Astrocyte (in vitro differentiated cells and primary cell): Measurements from ENCODE around the gene DHCR7. TPM values are rescaled to one million over a fixed set of nuclear protein-coding genes. Genes with fewer than 3 reads are reported as not detected.

Experiments used
- DNase-seq: peaks from one replicate; pipeline ENCODE4 v3.0.0-alpha.2; 2010; ENCODE audit warnings: low read depth
- FAIRE-seq: peaks from 2 replicates; lab custom pipeline; 2011; peaks lifted over from hg19 to GRCh38; lab: Jason Lieb, UNC
- H2AFZ ChIP-seq: 2 replicates; pipeline ENCODE4 v1.6.0; 2012; ENCODE audit warnings: low read depth, low read length, inconsistent platforms
- H3K27ac ChIP-seq: 2 replicates; pipeline ENCODE4 v1.5.1; 2011; ENCODE audit warnings: low read depth, low read length, inconsistent platforms
- H3K27me3 ChIP-seq: 2 replicates; pipeline ENCODE4 v1.6.0; 2011; ENCODE audit warnings: low read length, inconsistent platforms; ENCODE audit not compliant: insufficient read depth
- H3K36me3 ChIP-seq: 2 replicates; pipeline ENCODE4 v1.5.1; 2011; ENCODE audit warnings: low read length, inconsistent platforms; ENCODE audit not compliant: insufficient read depth
- H3K4me1 ChIP-seq: 2 replicates; pipeline ENCODE4 v1.5.1; 2011; ENCODE audit warnings: low read length, inconsistent platforms; ENCODE audit not compliant: insufficient read depth
- H3K4me2 ChIP-seq: 2 replicates; pipeline ENCODE4 v1.6.0; 2012; ENCODE audit warnings: low read length, inconsistent platforms
- H3K4me3 ChIP-seq: 2 replicates; pipeline ENCODE4 v1.5.1; 2011; ENCODE audit warnings: low read depth, mild to moderate bottlenecking, low read length, inconsistent platforms; ENCODE audit not compliant: insufficient read depth
- H3K79me2 ChIP-seq: 2 replicates; pipeline ENCODE4 v1.6.0; 2012; ENCODE audit warnings: mild to moderate bottlenecking, low read length, inconsistent platforms; ENCODE audit not compliant: insufficient read depth
- H3K9ac ChIP-seq: 2 replicates; pipeline ENCODE4 v1.6.0; 2012; ENCODE audit warnings: mild to moderate bottlenecking, low read length, inconsistent platforms
- H3K9me3 ChIP-seq: 2 replicates; pipeline ENCODE4 v1.5.1; 2012; ENCODE audit warnings: low read depth, mild to moderate bottlenecking, low read length, inconsistent platforms; ENCODE audit not compliant: insufficient read depth
- H4K20me1 ChIP-seq: 2 replicates; pipeline ENCODE4 v1.6.0; 2012; ENCODE audit warnings: low read length, inconsistent platforms; ENCODE audit not compliant: insufficient read depth
- H3K27ac Mint-ChIP-seq: one replicate; pipeline ENCODE4 v1.8.0; 2021; ENCODE audit warnings: mild to moderate bottlenecking, mixed read lengths; ENCODE audit not compliant: unreplicated experiment
- H3K27me3 Mint-ChIP-seq: one replicate; pipeline ENCODE4 v1.8.0; 2021; ENCODE audit warnings: low read depth, mixed read lengths; ENCODE audit not compliant: unreplicated experiment
- H3K36me3 Mint-ChIP-seq: one replicate; pipeline ENCODE4 v1.8.0; 2021; ENCODE audit warnings: low read depth, mixed read lengths; ENCODE audit not compliant: unreplicated experiment
- H3K4me1 Mint-ChIP-seq: one replicate; pipeline ENCODE4 v1.8.0; 2021; ENCODE audit warnings: low read depth, mixed read lengths; ENCODE audit not compliant: unreplicated experiment
- H3K4me3 Mint-ChIP-seq: one replicate; pipeline ENCODE4 v1.8.0; 2021; ENCODE audit warnings: mild to moderate bottlenecking, moderate library complexity, mixed read lengths; ENCODE audit not compliant: unreplicated experiment
- H3K9me3 Mint-ChIP-seq: one replicate; pipeline ENCODE4 v1.8.0; 2021; ENCODE audit warnings: mild to moderate bottlenecking, mixed read lengths; ENCODE audit not compliant: unreplicated experiment
- EZH2 ChIP-seq: IDR thresholded peaks from 2 replicates; pipeline ENCODE4 v1.6.1; 2012; ENCODE audit warnings: mild to moderate bottlenecking, low read length, inconsistent platforms; ENCODE audit not compliant: insufficient read depth
- total RNA-seq: library from RNA; stranded (reverse); gene quantifications from 2 replicates; pipeline ENCODE4 v1.2.1, GENCODE V29; 2021
- TF ChIP-seq, protein P1 (sequence below): IDR thresholded peaks from 2 replicates; pipeline ENCODE4 v1.5.1; 2011; ENCODE audit warnings: low read depth, mild to moderate bottlenecking, inconsistent platforms, low read length, moderate library complexity; ENCODE audit not compliant: insufficient read depth

DHCR7 gene
- total RNA-seq, 1 donor from 2014 or later = 92.8 TPM

DNA sequence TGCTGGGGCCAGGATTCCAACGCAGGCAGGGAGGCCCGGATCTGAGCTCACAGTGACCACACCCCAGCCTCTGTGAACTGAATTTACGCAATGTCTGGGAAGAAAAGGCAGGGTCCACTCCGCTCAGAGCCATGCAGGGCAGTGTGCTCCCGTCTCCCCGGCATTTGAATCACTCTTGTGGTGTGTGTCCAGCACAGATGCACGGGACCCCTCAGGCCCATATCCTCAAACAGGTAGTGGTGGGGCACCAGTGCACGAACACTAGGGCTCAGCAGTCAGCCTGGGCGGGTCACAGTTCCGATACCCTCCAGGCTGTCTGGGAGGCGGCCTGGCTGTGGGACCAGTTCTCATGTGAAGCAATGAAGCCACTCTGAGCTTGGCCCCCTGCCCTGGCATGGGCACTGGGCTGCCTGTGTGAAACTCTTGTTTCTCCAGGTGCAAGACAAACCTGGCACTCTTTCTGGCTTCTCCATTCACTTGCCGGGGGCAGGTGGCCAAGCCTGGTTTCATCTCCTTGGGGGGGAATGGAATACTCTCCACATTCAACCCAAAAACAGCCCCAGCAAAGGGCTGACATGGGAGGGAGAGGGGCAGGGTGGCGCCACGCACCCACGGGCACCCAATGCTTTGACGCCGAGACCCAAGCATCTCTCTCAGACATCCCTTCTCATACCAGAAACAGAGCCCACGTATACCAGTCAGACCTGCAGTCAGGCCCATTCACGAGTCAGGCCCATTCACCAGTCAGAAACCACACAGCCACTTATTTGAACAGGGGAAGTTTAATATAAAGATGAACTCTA, 14.3 kb downstream of the DHCR7 start:
- Mint-ChIP-seq H3K9me3 (peaks cover 3% of the 10 kb centered on the region), H3K4me1 (peaks cover 6% of the 10 kb centered on the region), H3K27me3 (no peaks in the 10 kb centered on the region), H3K27ac (peak overlapping the region; percentile 78), H3K36me3 (peaks cover 14% of the 10 kb centered on the region), H3K4me3 (no peak overlapping the region)
- TF ChIP-seq, protein P1, sequence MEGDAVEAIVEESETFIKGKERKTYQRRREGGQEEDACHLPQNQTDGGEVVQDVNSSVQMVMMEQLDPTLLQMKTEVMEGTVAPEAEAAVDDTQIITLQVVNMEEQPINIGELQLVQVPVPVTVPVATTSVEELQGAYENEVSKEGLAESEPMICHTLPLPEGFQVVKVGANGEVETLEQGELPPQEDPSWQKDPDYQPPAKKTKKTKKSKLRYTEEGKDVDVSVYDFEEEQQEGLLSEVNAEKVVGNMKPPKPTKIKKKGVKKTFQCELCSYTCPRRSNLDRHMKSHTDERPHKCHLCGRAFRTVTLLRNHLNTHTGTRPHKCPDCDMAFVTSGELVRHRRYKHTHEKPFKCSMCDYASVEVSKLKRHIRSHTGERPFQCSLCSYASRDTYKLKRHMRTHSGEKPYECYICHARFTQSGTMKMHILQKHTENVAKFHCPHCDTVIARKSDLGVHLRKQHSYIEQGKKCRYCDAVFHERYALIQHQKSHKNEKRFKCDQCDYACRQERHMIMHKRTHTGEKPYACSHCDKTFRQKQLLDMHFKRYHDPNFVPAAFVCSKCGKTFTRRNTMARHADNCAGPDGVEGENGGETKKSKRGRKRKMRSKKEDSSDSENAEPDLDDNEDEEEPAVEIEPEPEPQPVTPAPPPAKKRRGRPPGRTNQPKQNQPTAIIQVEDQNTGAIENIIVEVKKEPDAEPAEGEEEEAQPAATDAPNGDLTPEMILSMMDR = no peak
- TF ChIP-seq EZH2 = no peak
- H3K27me3 ChIP-seq = no peaks in the 10 kb centered on the region
- H4K20me1 ChIP-seq = no peaks in the 10 kb centered on the region
- no peak overlapping the region for H3K27ac ChIP-seq
- H2AFZ ChIP-seq = no peak overlapping the region
- no peaks in the 10 kb centered on the region for H3K4me1 ChIP-seq
- H3K9me3 ChIP-seq = no peaks in the 10 kb centered on the region
- no peak overlapping the region for H3K4me2 ChIP-seq
- H3K4me3 ChIP-seq = no peak overlapping the region
- no peak overlapping the region for H3K9ac ChIP-seq
- peaks cover 4% of the 10 kb centered on the region for H3K36me3 ChIP-seq
- DNase-seq (no peak), FAIRE-seq (no peak)
- no peaks in the 10 kb centered on the region for H3K79me2 ChIP-seq

DNA sequence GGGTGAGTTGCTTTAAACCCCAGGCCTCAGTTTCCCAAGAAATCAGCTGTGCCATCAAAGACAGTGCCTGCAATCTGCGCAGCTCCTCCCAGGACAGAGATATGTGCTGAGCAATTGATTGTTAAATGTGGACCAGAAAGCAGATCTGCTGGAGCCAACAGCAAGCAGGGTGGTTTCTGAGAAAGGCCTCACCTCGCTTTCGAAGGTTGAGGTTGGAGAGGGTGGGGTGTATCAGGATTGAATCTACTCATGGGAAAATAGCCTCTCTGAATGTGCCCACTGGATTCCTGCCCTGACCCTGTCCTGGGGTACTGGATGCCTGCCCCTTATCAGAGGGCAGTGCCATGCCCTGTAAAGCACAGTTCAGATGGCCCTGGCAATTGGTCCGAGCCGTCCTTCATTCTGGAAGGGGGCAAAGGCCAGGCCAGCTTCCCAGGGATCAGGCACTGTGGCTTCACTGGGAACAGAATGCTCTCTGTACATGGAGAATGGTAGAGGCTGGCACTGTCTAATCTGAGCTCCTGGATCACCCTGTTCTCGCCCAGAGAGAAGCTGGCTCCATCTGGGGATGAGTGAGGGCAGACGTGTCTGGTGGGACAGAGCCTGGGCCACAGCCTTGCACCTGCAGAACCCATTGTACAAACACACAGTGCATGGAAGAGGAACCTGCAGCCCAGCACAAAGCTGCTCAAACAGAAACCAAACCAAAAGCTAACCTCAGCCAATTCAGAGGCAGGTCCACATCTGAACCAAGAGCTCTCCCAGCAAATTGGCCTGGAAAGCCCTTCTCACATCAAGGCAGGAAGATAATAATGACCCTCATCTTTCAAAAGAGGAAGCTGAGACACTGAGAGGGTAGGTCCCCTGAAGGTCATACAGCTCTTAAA, 15.2 kb downstream of the DHCR7 start:
- no peaks in the 10 kb centered on the region for H3K79me2 ChIP-seq
- Mint-ChIP-seq H3K36me3 (peaks cover 9% of the 10 kb centered on the region), H3K9me3 (peaks cover 3% of the 10 kb centered on the region), H3K27me3 (no peaks in the 10 kb centered on the region), H3K4me3 (no peak overlapping the region), H3K27ac (no peak overlapping the region), H3K4me1 (peaks cover 6% of the 10 kb centered on the region)
- H3K36me3 ChIP-seq = no peaks in the 10 kb centered on the region
- no peak overlapping the region for H3K4me2 ChIP-seq
- H3K27ac ChIP-seq = no peak overlapping the region
- no peak for DNase-seq
- no peaks in the 10 kb centered on the region for H3K4me1 ChIP-seq
- no peak for TF ChIP-seq EZH2
- TF ChIP-seq, protein P1 = no peak
- no peaks in the 10 kb centered on the region for H3K9me3 ChIP-seq
- H3K9ac ChIP-seq = no peak overlapping the region
- no peaks in the 10 kb centered on the region for H4K20me1 ChIP-seq
- no peak overlapping the region for H2AFZ ChIP-seq
- FAIRE-seq = no peak
- no peaks in the 10 kb centered on the region for H3K27me3 ChIP-seq
- no peak overlapping the region for H3K4me3 ChIP-seq
